AG08396 (cell line): ENCODE data around the gene STARD4.
A peak's percentile ranks its signal among the peaks of the same experiment; 100 is the strongest.

Source experiments
- DNase-seq: peaks from one replicate; pipeline ENCODE4 v3.0.0; 2012; ENCODE audit warnings: low spot score, mixed read lengths

The STARD4 gene

GRCh38 chr5:111520908-111521307, 8.6 kb upstream of the STARD4 start:
- no peak for DNase-seq

- no peak for DNase-seq
Observed at GRCh38 chr5:111518777-111519176, 6.4 kb upstream of the STARD4 start.

GRCh38 chr5:111517853-111518501, 5.6 kb upstream of the STARD4 start:
- no peak for DNase-seq

- DNase-seq = no peak
Observed at GRCh38 chr5:111514087-111514486, 1.8 kb upstream of the STARD4 start.

GRCh38 chr5:111513131-111513520, 791 bp upstream of the STARD4 start:
- DNase-seq = no peak

- peak; percentile 26 for DNase-seq
Observed at GRCh38 chr5:111511831-111512374, 432 bp downstream of the STARD4 start.

GRCh38 chr5:111511174-111511830, 1.0 kb downstream of the STARD4 start:
- DNase-seq = no peak

- no peak for DNase-seq
Observed at GRCh38 chr5:111509119-111509518, 3.2 kb downstream of the STARD4 start.

- DNase-seq = no peak
Observed at GRCh38 chr5:111507276-111507675, 5.1 kb downstream of the STARD4 start.

GRCh38 chr5:111505096-111505495, 7.2 kb downstream of the STARD4 start:
- DNase-seq = no peak

GRCh38 chr5:111502956-111503355, 9.4 kb downstream of the STARD4 start:
- DNase-seq = no peak

- DNase-seq = no peak
Observed at GRCh38 chr5:111498346-111498745, 14.0 kb downstream of the STARD4 start.

- DNase-seq = no peak
Observed at GRCh38 chr5:111495159-111495558, 17.2 kb downstream of the STARD4 start.

- DNase-seq = no peak
Observed at GRCh38 chr5:111494355-111494999, 17.9 kb downstream of the STARD4 start.

- no peak for DNase-seq
Observed at GRCh38 chr5:111493031-111493430, 19.3 kb downstream of the STARD4 start.

GRCh38 chr5:111488353-111488752, 24.0 kb downstream of the STARD4 start:
- no peak for DNase-seq

GRCh38 chr5:111486926-111487325, 25.4 kb downstream of the STARD4 start:
- DNase-seq = no peak

- no peak for DNase-seq
Observed at GRCh38 chr5:111486055-111486454, 26.3 kb downstream of the STARD4 start.

- DNase-seq = no peak
Observed at GRCh38 chr5:111480346-111480745, 32.0 kb downstream of the STARD4 start.

- DNase-seq = no peak
Observed at GRCh38 chr5:111478898-111479297, 33.4 kb downstream of the STARD4 start.

GRCh38 chr5:111478266-111478665, 34.1 kb downstream of the STARD4 start:
- no peak for DNase-seq

- no peak for DNase-seq
Observed at GRCh38 chr5:111472579-111472978, 39.8 kb downstream of the STARD4 start.

- no peak for DNase-seq
Observed at GRCh38 chr5:111472096-111472495, 40.2 kb downstream of the STARD4 start.
